Keratinocyte (primary cell): ENCODE results near the gene CALHM5.

Experiments used
- CTCF ChIP-seq, 3 experiments: IDR thresholded peaks in 1 of 3; conservative IDR thresholded peaks in 1 of 3; optimal IDR thresholded peaks in 1 of 3; 2 replicates in 2 of 3; 3 replicates in 1 of 3; pipeline versions ENCODE3 to v1.5.1; 2011; ENCODE audit warnings: low read length in 3 of 3, mild to moderate bottlenecking in 3 of 3, moderate library complexity in 2 of 3, control low read depth in 1 of 3, inconsistent platforms in 1 of 3; ENCODE audit not compliant: insufficient read depth in 2 of 3; ENCODE audit errors: extremely low read depth in 1 of 3
- EZH2 ChIP-seq: IDR thresholded peaks from one replicate; pipeline ENCODE4 v1.6.1; 2012; ENCODE audit warnings: inconsistent platforms, mild to moderate bottlenecking, low read length, moderate library complexity

DNA sequence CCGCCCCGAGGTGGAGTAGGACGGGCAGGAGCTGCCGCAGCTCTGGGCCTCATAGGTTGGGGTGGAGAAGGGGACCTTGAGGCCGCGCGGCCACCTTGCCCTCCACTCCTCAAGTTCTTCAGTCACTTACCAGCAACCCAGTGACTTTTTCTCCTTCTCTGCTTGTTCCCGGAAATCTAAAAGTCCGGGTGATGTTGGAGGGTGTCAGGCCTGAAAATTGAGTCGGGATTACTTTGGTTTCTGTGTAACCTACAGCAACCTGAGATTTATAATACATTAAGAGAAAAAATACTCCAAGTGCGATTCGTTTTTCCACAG is 60.2 kb downstream of the CALHM5 start:
- TF ChIP-seq CTCF (optimal IDR thresholded peaks at IDR 0.05 in 1 of 3, IDR thresholded peaks at IDR 0.05 in 1 of 3, conservative IDR thresholded peaks at IDR 0.05 in 1 of 3; ENCODE audit: extremely low read depth in 1 of 3, insufficient read depth in 2 of 3, low read length in 3 of 3), result no peak
- TF ChIP-seq EZH2, result no peak
